Endodermal cell (in vitro differentiated cells): Measurements from ENCODE around the gene AKAP6. TPM values are rescaled to one million over a fixed set of nuclear protein-coding genes. Genes with fewer than 3 reads are reported as not detected.
A peak's percentile ranks its signal among the peaks of the same experiment; 100 is the strongest.

Experiments
- DNase-seq: peaks from one replicate; pipeline ENCODE4 v3.0.0-alpha.2; 2017
- H3K27ac ChIP-seq: 2 replicates; pipeline ENCODE4 v1.5.1; 2013; ENCODE audit warnings: mild to moderate bottlenecking, low read depth, low read length, moderate library complexity
- H3K27me3 ChIP-seq: 2 replicates; pipeline ENCODE4 v1.6.1; 2013; ENCODE audit warnings: mild to moderate bottlenecking, low read length, moderate library complexity; ENCODE audit not compliant: insufficient read depth, control insufficient read depth, poor library complexity, severe bottlenecking
- H3K36me3 ChIP-seq: 2 replicates; pipeline ENCODE4 v1.7.0; 2013; ENCODE audit warnings: mild to moderate bottlenecking, low read length, moderate library complexity; ENCODE audit not compliant: control insufficient read depth, insufficient read depth
- H3K4me1 ChIP-seq: one replicate; pipeline ENCODE4 v1.7.0; 2013; ENCODE audit warnings: low read length; ENCODE audit not compliant: control insufficient read depth, insufficient read depth
- H3K4me3 ChIP-seq: 2 replicates; pipeline ENCODE4 v1.5.1; 2013; ENCODE audit warnings: mild to moderate bottlenecking, low read length, moderate library complexity
- H3K9ac ChIP-seq: 2 replicates; pipeline ENCODE4 v1.6.1; 2013; ENCODE audit warnings: mild to moderate bottlenecking, low read length, moderate library complexity; ENCODE audit not compliant: poor library complexity, severe bottlenecking; ENCODE audit errors: extremely low read depth
- H3K9me3 ChIP-seq: 2 replicates; pipeline ENCODE4 v1.6.1; 2013; ENCODE audit warnings: mild to moderate bottlenecking, low read length, moderate library complexity; ENCODE audit not compliant: control insufficient read depth
- H3K27ac Mint-ChIP-seq: 2 replicates; pipeline ENCODE4 v1.8.0; 2020; ENCODE audit warnings: mixed read lengths
- H3K27me3 Mint-ChIP-seq: 2 replicates; pipeline ENCODE4 v1.8.0; 2021; ENCODE audit warnings: mild to moderate bottlenecking, mixed read lengths; ENCODE audit not compliant: insufficient read depth
- H3K36me3 Mint-ChIP-seq: 2 replicates; pipeline ENCODE4 v1.8.0; 2020; ENCODE audit warnings: low read depth, mixed read lengths
- H3K4me1 Mint-ChIP-seq: 2 replicates; pipeline ENCODE4 v1.8.0; 2020; ENCODE audit warnings: mixed read lengths
- H3K4me3 Mint-ChIP-seq: 2 replicates; pipeline ENCODE4 v1.8.0; 2020; ENCODE audit warnings: mild to moderate bottlenecking, moderate library complexity, mixed read lengths
- H3K9me3 Mint-ChIP-seq: 2 replicates; pipeline ENCODE4 v1.8.0; 2020; ENCODE audit warnings: mild to moderate bottlenecking, mixed read lengths
- CTCF ChIP-seq: fragments of 200-600 bp; sonication (generic); conservative IDR thresholded peaks from 2 replicates; pipeline ENCODE4 v1.5.0; 2021; ENCODE audit warnings: antibody characterized with exemption, mild to moderate bottlenecking
- WGBS, 2 experiments: methylation state at CpG; one replicate each; pipeline versions ENCODE4 v1.1.5 to v1.1.7; 2013; ENCODE audit warnings: missing lambda C conversion rate in 2 of 2, mixed read lengths in 1 of 2; ENCODE audit not compliant: insufficient coverage in 1 of 2, insufficient read length in 1 of 2; 5-methylcytosine and 5-hydroxymethylcytosine counted together
- total RNA-seq, 2 donors: library from RNA; stranded (reverse); fragmentation: NEBNext Ultra II Directional in 1 of 2; extraction: Animal tissue kit (Norgen Biotek cat#: 25700) in 1 of 2; gene quantifications; 2 replicates in 1 of 2; 3 replicates in 1 of 2; pipeline ENCODE4 v1.2.1, GENCODE V29; 2021

Gene AKAP6
- total RNA-seq, 2 donors from 2014 or later: 4.3 to 5.0 TPM

GRCh38 chr14:32709027-32709426 lies 379.9 kb downstream of the AKAP6 start:
- Mint-ChIP-seq H3K9me3 (peaks cover 3% of the 10 kb centered on the region), H3K27ac (no peak overlapping the region), H3K4me1 (peaks cover 2% of the 10 kb centered on the region), H3K27me3 (no peaks in the 10 kb centered on the region), H3K36me3 (no peaks in the 10 kb centered on the region), H3K4me3 (no peak overlapping the region)
- TF ChIP-seq CTCF: no peak
- no peak for DNase-seq
- Histone ChIP-seq H3K4me3 (no peak overlapping the region), H3K9me3 (no peaks in the 10 kb centered on the region), H3K36me3 (no peaks in the 10 kb centered on the region), H3K9ac (no peak overlapping the region), H3K27me3 (no peaks in the 10 kb centered on the region), H3K27ac (no peak overlapping the region), H3K4me1 (no peaks in the 10 kb centered on the region)
- 83 to 93% methylated on average over 3 to 4 of the region's 4 CpGs for WGBS, 2 experiments

GRCh38 chr14:32710231-32710671 lies 381.2 kb downstream of the AKAP6 start:
- H3K9me3 ChIP-seq: no peaks in the 10 kb centered on the region
- no peak overlapping the region for H3K4me3 ChIP-seq
- H3K9me3 Mint-ChIP-seq: peaks cover 2% of the 10 kb centered on the region
- DNase-seq: no peak
- H3K4me1 ChIP-seq: no peaks in the 10 kb centered on the region
- H3K27ac Mint-ChIP-seq: no peak overlapping the region
- H3K27me3 ChIP-seq: no peaks in the 10 kb centered on the region
- H3K36me3 ChIP-seq: no peaks in the 10 kb centered on the region
- H3K4me3 Mint-ChIP-seq: no peak overlapping the region
- H3K36me3 Mint-ChIP-seq: no peaks in the 10 kb centered on the region
- no peak overlapping the region for H3K9ac ChIP-seq
- H3K4me1 Mint-ChIP-seq: peaks cover 2% of the 10 kb centered on the region
- H3K27ac ChIP-seq: no peak overlapping the region
- no peaks in the 10 kb centered on the region for H3K27me3 Mint-ChIP-seq
- WGBS, 2 experiments: 81 to 94% methylated on average over 3 to 7 of the region's 7 CpGs
- no peak for TF ChIP-seq CTCF

GRCh38 chr14:32710731-32711680 lies 381.9 kb downstream of the AKAP6 start:
- no peak overlapping the region for H3K9ac ChIP-seq
- H3K36me3 ChIP-seq: no peaks in the 10 kb centered on the region
- no peaks in the 10 kb centered on the region for H3K4me1 ChIP-seq
- Mint-ChIP-seq H3K27me3 (no peaks in the 10 kb centered on the region), H3K9me3 (no peaks in the 10 kb centered on the region), H3K4me1 (peaks cover 2% of the 10 kb centered on the region), H3K4me3 (no peak overlapping the region), H3K36me3 (no peaks in the 10 kb centered on the region), H3K27ac (no peak overlapping the region)
- TF ChIP-seq CTCF: peak; percentile 83
- H3K27me3 ChIP-seq: no peaks in the 10 kb centered on the region
- no peaks in the 10 kb centered on the region for H3K9me3 ChIP-seq
- no peak overlapping the region for H3K4me3 ChIP-seq
- H3K27ac ChIP-seq: no peak overlapping the region
- WGBS, 2 experiments: 54 to 100% methylated on average over 2 to 7 of the region's 7 CpGs
- peak; percentile 63 for DNase-seq
